K562 (cell line): ENCODE measurements around the gene SND1. TPM values are rescaled to one million over a fixed set of nuclear protein-coding genes. Genes with fewer than 3 reads are reported as not detected.

Source experiments
- ATAC-seq: fragments of 200-7000 bp; cut with Tn5 transposase; 3 replicates; pipeline ENCODE4 v1.9.1; 2020; ENCODE audit warnings: moderate library complexity
- BruUV-seq: library from RNA; stranded (reverse); fragments of 400-500 nt; replicated peaks from 2 replicates; lab custom pipeline; 2021; lab: Mats Ljungman, UMichigan
- CTCF ChIA-PET: fragments of 300-600 bp; formaldehyde crosslinking; extraction: SDS; loops from one replicate; lab custom pipeline; 2021; ENCODE audit warnings: low intra/inter-chr PET ratio; lab: Yijun Ruan, JAX
- POLR2A ChIA-PET: fragments of 300-600, 350-650 bp; sonication (Branson Sonifier 250); formaldehyde crosslinking; extraction: SDS; loops from one replicate; lab custom pipeline; 2021; ENCODE audit warnings: antibody characterized with exemption, inconsistent platforms; lab: Yijun Ruan, JAX
- DNase-seq, 4 experiments: peaks; one replicate each; pipeline versions ENCODE4 v3.0.0 to v3.0.0-alpha.2; 2011 to 2018; ENCODE audit warnings: low spot score in 3 of 4, mixed read lengths in 3 of 4; ENCODE audit errors: extremely low read depth in 1 of 4
- FAIRE-seq: peaks from 2 replicates; lab custom pipeline; 2011; peaks lifted over from hg19 to GRCh38; lab: Jason Lieb, UNC
- H2AFZ ChIP-seq: 2 replicates; pipeline ENCODE4 v1.6.0; 2011; ENCODE audit warnings: low read depth, low read length, control low read depth, inconsistent platforms
- H3K27ac ChIP-seq: fragments of 200-600 bp; 3 replicates; pipeline ENCODE4 v1.8.0; 2011; ENCODE audit warnings: low read depth, mild to moderate bottlenecking, control low read depth, inconsistent platforms, low read length, moderate library complexity, mixed read lengths; ENCODE audit errors: extremely low read depth
- H3K27me3 ChIP-seq, 2 experiments: fragments of 300-600 bp in 1 of 2; 2 replicates in 1 of 2; 3 replicates in 1 of 2; pipeline versions ENCODE4 v1.6.0 to v1.8.0; 2011; ENCODE audit warnings: inconsistent platforms in 2 of 2, low read length in 2 of 2, mild to moderate bottlenecking in 1 of 2, mixed read lengths in 1 of 2, moderate library complexity in 1 of 2; ENCODE audit not compliant: control insufficient read depth in 2 of 2, insufficient read depth in 2 of 2
- H3K36me3 ChIP-seq: fragments of 300-600 bp; 3 replicates; pipeline ENCODE4 v1.8.0; 2011; ENCODE audit warnings: mild to moderate bottlenecking, low read length, inconsistent platforms; ENCODE audit not compliant: control insufficient read depth, insufficient read depth
- H3K4me1 ChIP-seq, 2 experiments: fragments of 200-600 bp in 1 of 2; replicated peaks in 1 of 2; 2 replicates in 1 of 2; 3 replicates in 1 of 2; pipeline versions ENCODE4 v1.5.1 to v1.8.0; 2011; ENCODE audit warnings: inconsistent platforms in 2 of 2, low read length in 2 of 2, mild to moderate bottlenecking in 1 of 2, mixed read lengths in 1 of 2, moderate library complexity in 1 of 2; ENCODE audit not compliant: control insufficient read depth in 2 of 2, insufficient read depth in 2 of 2
- H3K4me2 ChIP-seq: 2 replicates; pipeline ENCODE4 v1.6.1; 2011; ENCODE audit warnings: low read length, control low read depth, inconsistent platforms, mixed read lengths; ENCODE audit not compliant: insufficient read depth
- H3K4me3 ChIP-seq: fragments of 200-600 bp; sonication (generic), shearing (Covaris generic); 2 replicates; pipeline ENCODE4 v1.5.1; 2016; ENCODE audit warnings: control low read depth, inconsistent platforms
- H3K79me2 ChIP-seq: fragments of 200-600 bp; 3 replicates; pipeline ENCODE4 v1.8.0; 2011; ENCODE audit warnings: low read length, inconsistent platforms; ENCODE audit not compliant: control insufficient read depth, insufficient read depth
- H3K9ac ChIP-seq, 2 experiments: 2 replicates each; pipeline versions ENCODE4 v1.6.0 to v1.6.1; 2011; ENCODE audit warnings: low read depth in 2 of 2, low read length in 2 of 2, control low read depth in 1 of 2, inconsistent platforms in 1 of 2, mild to moderate bottlenecking in 1 of 2, mixed read lengths in 1 of 2; ENCODE audit not compliant: insufficient read depth in 1 of 2
- H3K9me1 ChIP-seq: one replicate; pipeline ENCODE4 v1.6.0; 2011; ENCODE audit warnings: inconsistent platforms, mild to moderate bottlenecking, low read length, moderate library complexity; ENCODE audit not compliant: control insufficient read depth, insufficient read depth
- H3K9me3 ChIP-seq: replicated peaks from 2 replicates; pipeline ENCODE4 v1.5.1; 2011; ENCODE audit warnings: low read depth, low read length, inconsistent platforms; ENCODE audit not compliant: control insufficient read depth, insufficient read depth
- H4K20me1 ChIP-seq: replicated peaks from 2 replicates; pipeline ENCODE4 v1.6.1; 2011; ENCODE audit warnings: low read length, inconsistent platforms, mixed read lengths; ENCODE audit not compliant: control insufficient read depth, insufficient read depth
- CBX5 ChIP-seq: IDR thresholded peaks from 2 replicates; pipeline ENCODE4 v1.6.1; 2014; ENCODE audit warnings: low read depth, borderline replicate concordance
- ESRRA ChIP-seq: fragments of 450-650 bp; IDR thresholded peaks from 2 replicates; pipeline ENCODE4 v1.6.1; 2014; ENCODE audit warnings: low read depth, mild to moderate bottlenecking, moderate library complexity, borderline replicate concordance
- FOXP1 ChIP-seq: sonication (generic); formaldehyde crosslinking; IDR thresholded peaks from 2 replicates; pipeline ENCODE4 v1.8.0; 2022; ENCODE audit warnings: mild to moderate bottlenecking, missing genetic modification reagents
- HEY1 ChIP-seq: fragments of 250-450 bp; sonication (Bioruptor Pico); IDR thresholded peaks from 2 replicates; pipeline ENCODE4 v1.5.0; 2020; ENCODE audit warnings: mild to moderate bottlenecking, moderate library complexity, borderline replicate concordance
- MCM2 ChIP-seq: fragments of 450-650 bp; IDR thresholded peaks from 2 replicates; pipeline ENCODE4 v1.6.1; 2017; ENCODE audit warnings: low read depth, mild to moderate bottlenecking
- MCM3 ChIP-seq: fragments of 450-650 bp; IDR thresholded peaks from 2 replicates; pipeline ENCODE4 v1.6.1; 2016
- NCOA4 ChIP-seq: fragments of 450-650 bp; IDR thresholded peaks from 2 replicates; pipeline ENCODE4 v1.6.1; 2018; ENCODE audit warnings: mild to moderate bottlenecking; ENCODE audit not compliant: partially characterized antibody
- NFATC3 ChIP-seq: fragments of 450-650 bp; IDR thresholded peaks from 2 replicates; pipeline ENCODE4 v1.6.1; 2017; ENCODE audit warnings: mild to moderate bottlenecking
- PCBP1 ChIP-seq: fragments of 200-400 bp; formaldehyde crosslinking; IDR thresholded peaks from 2 replicates; pipeline ENCODE4 v1.6.1; 2018; ENCODE audit warnings: mild to moderate bottlenecking, low read depth, low read length; ENCODE audit not compliant: poor library complexity, severe bottlenecking
- POLR2A ChIP-seq: fragments of 450-650 bp; conservative IDR thresholded peaks from 2 replicates; pipeline ENCODE4 v1.6.1; 2016
- SIX5 ChIP-seq, 2 experiments: IDR thresholded peaks; 2 replicates each; pipeline ENCODE4 v1.6.1; 2011; ENCODE audit warnings: low read length in 2 of 2, borderline replicate concordance in 1 of 2, low read depth in 1 of 2, mild to moderate bottlenecking in 1 of 2, moderate library complexity in 1 of 2; ENCODE audit not compliant: insufficient read depth in 1 of 2
- SRSF3 ChIP-seq: fragments of 200-400 bp; formaldehyde crosslinking; IDR thresholded peaks from 2 replicates; pipeline ENCODE4 v1.6.1; 2016; ENCODE audit warnings: mild to moderate bottlenecking, low read length, moderate library complexity; ENCODE audit not compliant: insufficient read depth
- TCF3 ChIP-seq: sonication (generic); formaldehyde crosslinking; IDR thresholded peaks from 2 replicates; pipeline ENCODE4 v1.4.0; 2020; ENCODE audit warnings: mild to moderate bottlenecking, missing genetic modification reagents
- TEAD4 ChIP-seq, 2 experiments: sonication (generic) in 1 of 2; formaldehyde crosslinking in 1 of 2; IDR thresholded peaks; 2 replicates each; pipeline versions ENCODE4 v1.6.1 to v1.8.0; 2012 to 2022; ENCODE audit warnings: borderline replicate concordance in 1 of 2, inconsistent platforms in 1 of 2, low read length in 1 of 2, mild to moderate bottlenecking in 1 of 2, missing genetic modification reagents in 1 of 2
- WGBS: fragments of 100-300 bp; shearing (Covaris generic); methylation state at CpG from one replicate; pipeline ENCODE4 v1.1.6; 2016; ENCODE audit warnings: low coverage, mixed read lengths; ENCODE audit not compliant: insufficient coverage; ENCODE audit errors: missing lambda C conversion rate; 5-methylcytosine and 5-hydroxymethylcytosine counted together
- in situ Hi-C: fragments of 300-500 bp; cut with MboI; formaldehyde crosslinking; loops from 4 replicates; pipeline ENCODE4 v1.15.0; 2018; ENCODE audit warnings: inconsistent platforms, mixed read lengths
- intact Hi-C: fragments of 100-400 bp; cut with micrococcal nuclease; formaldehyde crosslinking; loops from 2 replicates; pipeline ENCODE4 v1.14.2; 2022
- polyA plus RNA-seq, 8 experiments: library from polyadenylated mRNA; depleted of rRNA in 4 of 8; stranded (reverse) in 5 of 8; unstranded in 3 of 8; fragments of >200 nt; fragmentation: Nextera tagmentation in 2 of 8; fragmentation: Illumina TruSeq in 1 of 8; extraction: Ambion mirVana in 2 of 8; extraction: Trizol in 1 of 8; gene quantifications; 2 replicates each; pipeline versions ENCODE4 v1.2.1 to v1.2.3, GENCODE V29; 2011 to 2014; ENCODE audit warnings: inconsistent platforms in 1 of 8, missing spikeins in 1 of 8
- total RNA-seq, 7 experiments: library from RNA; depleted of rRNA in 6 of 7; stranded (reverse); fragments of >200 nt in 6 of 7; fragmentation: Illumina TruSeq in 2 of 7; extraction: Trizol in 2 of 7; gene quantifications; 2 replicates each; pipeline versions ENCODE4 v1.2.1 to v1.2.3, GENCODE V29; 2011 to 2021; ENCODE audit warnings: low replicate concordance in 1 of 7
- TF ChIP-seq, protein P1 (sequence below): fragments of 450-650 bp; IDR thresholded peaks from 2 replicates; pipeline ENCODE4 v1.6.1; 2016; ENCODE audit warnings: borderline replicate concordance
- TF ChIP-seq, protein P2 (sequence below), 2 experiments: fragments of 250-450 bp in 1 of 2; fragments of 450-650 bp in 1 of 2; sonication (Bioruptor Pico) in 1 of 2; IDR thresholded peaks; 2 replicates each; pipeline versions ENCODE4 v1.6.1 to v1.8.0; 2016 to 2021; ENCODE audit warnings: mild to moderate bottlenecking in 2 of 2, moderate library complexity in 2 of 2, missing compliant biosample characterization in 1 of 2, missing genetic modification characterization in 1 of 2
- TF ChIP-seq, protein P3 (sequence below): sonication (generic); formaldehyde crosslinking; IDR thresholded peaks from 2 replicates; pipeline ENCODE4 v1.4.0; 2020; ENCODE audit warnings: mild to moderate bottlenecking, missing genetic modification reagents

Gene SND1
- total and polyA plus RNA-seq, 9 of the 15 experiments (the other 6 are each of a cell fraction or from before 2014, with no cell fraction given): 46.5 to 307 (median 191) TPM

DNA sequence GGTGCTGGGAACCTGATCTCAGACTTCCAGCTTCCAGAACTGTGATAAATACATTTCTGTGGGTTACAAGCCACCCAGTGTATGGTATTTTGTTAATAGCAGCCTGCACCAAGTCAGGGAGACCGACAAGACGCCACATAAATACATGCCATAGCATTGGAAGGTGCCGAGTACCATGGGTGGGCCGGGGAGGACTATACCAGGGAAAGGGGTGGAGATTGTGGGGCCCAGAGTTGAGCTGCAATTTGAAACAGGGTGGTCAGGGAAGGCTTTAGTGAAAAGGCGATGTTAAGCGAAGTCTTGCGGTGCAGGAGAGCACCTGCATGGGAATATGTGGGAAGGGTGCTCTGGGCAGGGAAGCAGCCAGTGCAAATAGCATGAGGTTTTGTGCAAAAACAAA is 468.1 kb downstream of the SND1 start (continued):
- TF ChIP-seq NCOA4: no peak
- no peak for TF ChIP-seq POLR2A
- TF ChIP-seq, protein P1, sequence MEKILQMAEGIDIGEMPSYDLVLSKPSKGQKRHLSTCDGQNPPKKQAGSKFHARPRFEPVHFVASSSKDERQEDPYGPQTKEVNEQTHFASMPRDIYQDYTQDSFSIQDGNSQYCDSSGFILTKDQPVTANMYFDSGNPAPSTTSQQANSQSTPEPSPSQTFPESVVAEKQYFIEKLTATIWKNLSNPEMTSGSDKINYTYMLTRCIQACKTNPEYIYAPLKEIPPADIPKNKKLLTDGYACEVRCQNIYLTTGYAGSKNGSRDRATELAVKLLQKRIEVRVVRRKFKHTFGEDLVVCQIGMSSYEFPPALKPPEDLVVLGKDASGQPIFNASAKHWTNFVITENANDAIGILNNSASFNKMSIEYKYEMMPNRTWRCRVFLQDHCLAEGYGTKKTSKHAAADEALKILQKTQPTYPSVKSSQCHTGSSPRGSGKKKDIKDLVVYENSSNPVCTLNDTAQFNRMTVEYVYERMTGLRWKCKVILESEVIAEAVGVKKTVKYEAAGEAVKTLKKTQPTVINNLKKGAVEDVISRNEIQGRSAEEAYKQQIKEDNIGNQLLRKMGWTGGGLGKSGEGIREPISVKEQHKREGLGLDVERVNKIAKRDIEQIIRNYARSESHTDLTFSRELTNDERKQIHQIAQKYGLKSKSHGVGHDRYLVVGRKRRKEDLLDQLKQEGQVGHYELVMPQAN: no peak
- TF ChIP-seq, protein P2, sequence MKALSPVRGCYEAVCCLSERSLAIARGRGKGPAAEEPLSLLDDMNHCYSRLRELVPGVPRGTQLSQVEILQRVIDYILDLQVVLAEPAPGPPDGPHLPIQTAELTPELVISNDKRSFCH (CRISPR knock-in tag; IDR thresholded peaks at IDR 0.05): no peak
- TF ChIP-seq, protein P2 (tag; IDR thresholded peaks at IDR 0.05): no peak
- TF ChIP-seq, all 486 proteins: peak for 0

DNA sequence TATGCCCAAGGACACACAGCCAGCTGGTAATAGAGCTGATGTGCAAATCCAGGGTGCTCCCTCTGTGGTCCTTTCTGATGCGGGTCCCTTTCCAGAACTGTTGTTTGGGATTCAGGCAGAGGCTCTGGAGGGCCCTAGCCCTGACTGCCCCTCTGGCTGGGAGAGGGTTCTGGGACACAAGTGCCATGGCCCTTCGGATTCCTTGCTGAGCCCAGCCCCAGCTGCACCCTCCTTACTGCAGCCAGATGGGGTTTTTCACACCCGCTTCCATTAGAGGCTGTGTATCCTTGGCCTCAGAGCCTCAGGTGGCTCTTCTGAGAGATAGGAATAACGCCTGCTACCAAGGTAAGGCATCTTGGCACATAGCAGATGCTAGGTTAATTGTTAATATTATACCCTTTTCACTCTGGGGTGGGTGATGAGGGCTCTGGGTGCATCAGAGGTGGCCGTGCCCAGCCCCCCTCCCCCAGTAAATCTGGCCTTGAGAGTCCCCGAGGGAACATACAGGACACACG is 469.0 kb downstream of the SND1 start:
- H3K9me1 ChIP-seq: no peaks in the 10 kb centered on the region
- H3K4me1 ChIP-seq: peaks cover 0 to 13% of the 10 kb centered on the region in 2 experiments; a peak in 2 of 5 replicates
- H3K9me3 ChIP-seq: no peaks in the 10 kb centered on the region
- peaks cover 11% of the 10 kb centered on the region; the same call in 1 of the 2 replicates for H4K20me1 ChIP-seq
- H3K27ac ChIP-seq: no peak overlapping the region
- in situ Hi-C loops: no loop called here
- no TSS peak for BruUV-seq
- no peak for DNase-seq
- H3K4me3 ChIP-seq: no peak overlapping the region
- ATAC-seq: no peak
- no peak overlapping the region for H3K4me2 ChIP-seq
- intact Hi-C loops: loop anchor here (5.0 kb wide), 1 partner anchor 79 kb away; no protein-coding TSS in a partner anchor
- H3K36me3 ChIP-seq: no peaks in the 10 kb centered on the region
- POLR2A ChIA-PET: interaction anchor here (0.7 kb wide), 1 partner anchor 1318 kb away, joined by 3 read pairs; no protein-coding TSS in a partner anchor
- 0 out of 2 replicates have a peak overlapping the region, but pooled peaks have one; percentile 37 for H2AFZ ChIP-seq
- H3K79me2 ChIP-seq: no peaks in the 10 kb centered on the region
- H3K9ac ChIP-seq: no peak overlapping the region
- WGBS: 7% methylated on average over 7 of the region's 7 CpGs
- peaks cover 52 to 75% of the 10 kb centered on the region in 2 experiments; a peak in 4 of 5 replicates for H3K27me3 ChIP-seq
- no peak for FAIRE-seq
- CTCF ChIA-PET: no interaction called here
- TF ChIP-seq, protein P3, sequence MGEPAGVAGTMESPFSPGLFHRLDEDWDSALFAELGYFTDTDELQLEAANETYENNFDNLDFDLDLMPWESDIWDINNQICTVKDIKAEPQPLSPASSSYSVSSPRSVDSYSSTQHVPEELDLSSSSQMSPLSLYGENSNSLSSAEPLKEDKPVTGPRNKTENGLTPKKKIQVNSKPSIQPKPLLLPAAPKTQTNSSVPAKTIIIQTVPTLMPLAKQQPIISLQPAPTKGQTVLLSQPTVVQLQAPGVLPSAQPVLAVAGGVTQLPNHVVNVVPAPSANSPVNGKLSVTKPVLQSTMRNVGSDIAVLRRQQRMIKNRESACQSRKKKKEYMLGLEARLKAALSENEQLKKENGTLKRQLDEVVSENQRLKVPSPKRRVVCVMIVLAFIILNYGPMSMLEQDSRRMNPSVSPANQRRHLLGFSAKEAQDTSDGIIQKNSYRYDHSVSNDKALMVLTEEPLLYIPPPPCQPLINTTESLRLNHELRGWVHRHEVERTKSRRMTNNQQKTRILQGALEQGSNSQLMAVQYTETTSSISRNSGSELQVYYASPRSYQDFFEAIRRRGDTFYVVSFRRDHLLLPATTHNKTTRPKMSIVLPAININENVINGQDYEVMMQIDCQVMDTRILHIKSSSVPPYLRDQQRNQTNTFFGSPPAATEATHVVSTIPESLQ (CRISPR knock-in tag): no peak
- no peak for TF ChIP-seq TCF3 (CRISPR knock-in tag)
- no peak for TF ChIP-seq HEY1
- no peak for TF ChIP-seq MCM3
- no peak for TF ChIP-seq SIX5 (IDR thresholded peaks at IDR 0.05; ENCODE audit: borderline replicate concordance in 1 of 2, insufficient read depth in 1 of 2, low read depth in 1 of 2, low read length in 2 of 2)
- TF ChIP-seq ESRRA: no peak
- no peak for TF ChIP-seq PCBP1
- TF ChIP-seq MCM2: no peak
- no peak for TF ChIP-seq SRSF3
- no peak for TF ChIP-seq FOXP1 (CRISPR knock-in tag)
- no peak for TF ChIP-seq TEAD4 (IDR thresholded peaks at IDR 0.05; ENCODE audit: low read length)
- TF ChIP-seq TEAD4 (CRISPR knock-in tag; IDR thresholded peaks at IDR 0.05; ENCODE audit: borderline replicate concordance): no peak
- TF ChIP-seq NFATC3: no peak
- TF ChIP-seq CBX5: no peak
